Neural cell (in vitro differentiated cells): ENCODE data around the gene JPH2. TPM values are rescaled to one million over a fixed set of nuclear protein-coding genes. Genes with fewer than 3 reads are reported as not detected.

ENCODE experiments used
- H2AFZ ChIP-seq: fragments of 200-600, 300-800 bp; sonication (generic), shearing (Covaris generic); 2 replicates; pipeline ENCODE4 v1.6.0; 2014; ENCODE audit warnings: low read depth, mild to moderate bottlenecking, antibody characterized with exemption, low read length, moderate library complexity
- H3F3A ChIP-seq: fragments of 200-600 bp; shearing (Covaris generic); 2 replicates; pipeline ENCODE4 v1.6.1; 2016; ENCODE audit warnings: mild to moderate bottlenecking, moderate library complexity, mixed read lengths, antibody characterized with exemption, low read length; ENCODE audit not compliant: insufficient read depth, poor library complexity, severe bottlenecking
- H3K27ac ChIP-seq: fragments of 200-600, 300-800 bp; sonication (generic), shearing (Covaris generic); 2 replicates; pipeline ENCODE4 v1.5.1; 2014; ENCODE audit warnings: mild to moderate bottlenecking, low read length, moderate library complexity
- H3K27me3 ChIP-seq: fragments of 300-800, 200-600 bp; sonication (generic), shearing (Covaris generic); 2 replicates; pipeline ENCODE4 v1.6.0; 2014; ENCODE audit warnings: mild to moderate bottlenecking, low read depth, low read length, moderate library complexity; ENCODE audit not compliant: insufficient read depth
- H3K36me3 ChIP-seq: fragments of 300-800, 200-600 bp; sonication (generic), shearing (Covaris generic); 2 replicates; pipeline ENCODE4 v1.5.1; 2014; ENCODE audit warnings: mild to moderate bottlenecking, antibody characterized with exemption, low read length, moderate library complexity; ENCODE audit not compliant: insufficient read depth
- H3K4me2 ChIP-seq: fragments of 300-800, 200-600 bp; sonication (generic), shearing (Covaris generic); 2 replicates; pipeline ENCODE4 v1.6.0; 2014; ENCODE audit warnings: mild to moderate bottlenecking, low read length
- H3K4me3 ChIP-seq: fragments of 300-800, 200-600 bp; sonication (generic), shearing (Covaris generic); 2 replicates; pipeline ENCODE4 v1.5.1; 2014; ENCODE audit warnings: mild to moderate bottlenecking, low read length, moderate library complexity
- H3K79me2 ChIP-seq: fragments of 200-600 bp; shearing (Covaris generic); replicated peaks from 2 replicates; pipeline ENCODE4 v1.6.0; 2014; ENCODE audit warnings: mild to moderate bottlenecking, low read length, moderate library complexity; ENCODE audit not compliant: insufficient read depth
- H3K9ac ChIP-seq: fragments of 300-800, 200-600 bp; sonication (generic), shearing (Covaris generic); 2 replicates; pipeline ENCODE4 v1.6.1; 2016; ENCODE audit warnings: mild to moderate bottlenecking, low read length, mixed read lengths
- H3K9me2 ChIP-seq: fragments of 200-600 bp; shearing (Covaris generic); 2 replicates; pipeline ENCODE4 v1.6.1; 2016; ENCODE audit warnings: mild to moderate bottlenecking, low read length, mixed read lengths; ENCODE audit not compliant: insufficient read depth
- H3K9me3 ChIP-seq: fragments of 200-600, 300-800 bp; sonication (generic), shearing (Covaris generic); 2 replicates; pipeline ENCODE4 v1.6.1; 2016; ENCODE audit warnings: mild to moderate bottlenecking, mixed run types, low read length, moderate library complexity, mixed read lengths
- H4K20me1 ChIP-seq: fragments of 200-600 bp; shearing (Covaris generic); 2 replicates; pipeline ENCODE4 v1.6.1; 2016; ENCODE audit warnings: mild to moderate bottlenecking, mixed run types; ENCODE audit not compliant: insufficient read depth
- MXI1 ChIP-seq: fragments of 450-650 bp; conservative IDR thresholded peaks from 2 replicates; pipeline ENCODE4 v1.6.1; 2014; ENCODE audit warnings: antibody characterized with exemption, mild to moderate bottlenecking; ENCODE audit not compliant: poor library complexity, severe bottlenecking
- RAD21 ChIP-seq: fragments of 450-650 bp; conservative IDR thresholded peaks from 2 replicates; pipeline ENCODE4 v1.6.1; 2014; ENCODE audit warnings: antibody characterized with exemption, mild to moderate bottlenecking, moderate library complexity
- SMC3 ChIP-seq: fragments of 450-650 bp; conservative IDR thresholded peaks from 2 replicates; pipeline ENCODE4 v1.6.1; 2014; ENCODE audit warnings: antibody characterized with exemption, mild to moderate bottlenecking, moderate library complexity; ENCODE audit not compliant: poor library complexity
- TAF1 ChIP-seq: IDR thresholded peaks from 2 replicates; pipeline ENCODE4 v1.6.1; 2012; ENCODE audit warnings: low read depth
- polyA plus RNA-seq: library from polyadenylated mRNA; depleted of rRNA; stranded (reverse); fragments of >200 nt; gene quantifications from 2 replicates; pipeline ENCODE4 v1.2.3, GENCODE V29; 2014
- TF ChIP-seq, protein P1 (sequence below): IDR thresholded peaks from 2 replicates; pipeline ENCODE4 v1.6.1; 2012; ENCODE audit warnings: borderline replicate concordance

JPH2 gene
- polyA plus RNA-seq, 1 donor from 2014 or later = not detected

DNA sequence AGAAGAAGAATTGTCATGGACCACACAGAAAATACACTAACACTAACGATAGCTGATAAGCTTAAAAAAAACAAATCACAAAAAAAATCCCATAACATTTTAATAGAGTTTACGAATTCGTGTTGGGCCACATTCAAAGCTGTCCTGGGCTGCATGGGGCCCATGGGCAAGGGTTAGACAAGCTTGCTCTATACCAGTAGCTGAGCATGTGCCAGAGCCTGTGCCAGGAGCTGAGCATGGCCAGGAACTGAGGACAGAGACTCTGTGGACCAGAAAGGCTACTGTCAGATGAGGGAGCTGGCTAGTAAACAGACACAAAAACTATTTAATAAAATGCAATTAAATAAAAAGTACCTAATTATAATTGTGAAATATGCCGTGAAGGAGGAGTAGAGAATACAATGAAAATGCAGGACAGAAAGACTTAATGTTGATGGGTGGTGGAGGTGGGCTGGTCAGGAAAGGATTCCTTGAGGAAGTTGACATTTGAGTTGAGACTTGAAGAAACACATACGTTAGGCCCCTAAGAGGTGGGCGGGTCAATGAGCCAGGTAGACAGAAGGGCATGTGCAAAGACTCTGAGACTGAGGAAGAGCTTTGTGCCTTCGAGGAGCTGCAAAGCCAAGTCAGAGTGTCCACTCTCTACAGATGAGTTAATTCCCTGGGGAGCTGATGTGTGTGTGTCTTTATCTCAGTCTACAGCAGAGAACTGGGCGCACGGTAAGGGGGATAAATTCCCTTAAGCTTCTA lies 66.1 kb downstream of the JPH2 start:
- H3K27ac ChIP-seq = no peak overlapping the region
- H3F3A ChIP-seq = no peaks in the 10 kb centered on the region
- no peak overlapping the region for H3K4me3 ChIP-seq
- H3K4me2 ChIP-seq = no peak overlapping the region
- H3K9ac ChIP-seq = no peak overlapping the region
- no peaks in the 10 kb centered on the region for H4K20me1 ChIP-seq
- no peak overlapping the region for H2AFZ ChIP-seq
- H3K9me3 ChIP-seq = no peaks in the 10 kb centered on the region
- no peaks in the 10 kb centered on the region for H3K36me3 ChIP-seq
- no peaks in the 10 kb centered on the region for H3K9me2 ChIP-seq
- H3K27me3 ChIP-seq = no peaks in the 10 kb centered on the region
- TF ChIP-seq, protein P1, sequence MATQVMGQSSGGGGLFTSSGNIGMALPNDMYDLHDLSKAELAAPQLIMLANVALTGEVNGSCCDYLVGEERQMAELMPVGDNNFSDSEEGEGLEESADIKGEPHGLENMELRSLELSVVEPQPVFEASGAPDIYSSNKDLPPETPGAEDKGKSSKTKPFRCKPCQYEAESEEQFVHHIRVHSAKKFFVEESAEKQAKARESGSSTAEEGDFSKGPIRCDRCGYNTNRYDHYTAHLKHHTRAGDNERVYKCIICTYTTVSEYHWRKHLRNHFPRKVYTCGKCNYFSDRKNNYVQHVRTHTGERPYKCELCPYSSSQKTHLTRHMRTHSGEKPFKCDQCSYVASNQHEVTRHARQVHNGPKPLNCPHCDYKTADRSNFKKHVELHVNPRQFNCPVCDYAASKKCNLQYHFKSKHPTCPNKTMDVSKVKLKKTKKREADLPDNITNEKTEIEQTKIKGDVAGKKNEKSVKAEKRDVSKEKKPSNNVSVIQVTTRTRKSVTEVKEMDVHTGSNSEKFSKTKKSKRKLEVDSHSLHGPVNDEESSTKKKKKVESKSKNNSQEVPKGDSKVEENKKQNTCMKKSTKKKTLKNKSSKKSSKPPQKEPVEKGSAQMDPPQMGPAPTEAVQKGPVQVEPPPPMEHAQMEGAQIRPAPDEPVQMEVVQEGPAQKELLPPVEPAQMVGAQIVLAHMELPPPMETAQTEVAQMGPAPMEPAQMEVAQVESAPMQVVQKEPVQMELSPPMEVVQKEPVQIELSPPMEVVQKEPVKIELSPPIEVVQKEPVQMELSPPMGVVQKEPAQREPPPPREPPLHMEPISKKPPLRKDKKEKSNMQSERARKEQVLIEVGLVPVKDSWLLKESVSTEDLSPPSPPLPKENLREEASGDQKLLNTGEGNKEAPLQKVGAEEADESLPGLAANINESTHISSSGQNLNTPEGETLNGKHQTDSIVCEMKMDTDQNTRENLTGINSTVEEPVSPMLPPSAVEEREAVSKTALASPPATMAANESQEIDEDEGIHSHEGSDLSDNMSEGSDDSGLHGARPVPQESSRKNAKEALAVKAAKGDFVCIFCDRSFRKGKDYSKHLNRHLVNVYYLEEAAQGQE = no peak
- no peak for TF ChIP-seq MXI1
- TF ChIP-seq TAF1 = no peak
- no peaks in the 10 kb centered on the region for H3K79me2 ChIP-seq

DNA sequence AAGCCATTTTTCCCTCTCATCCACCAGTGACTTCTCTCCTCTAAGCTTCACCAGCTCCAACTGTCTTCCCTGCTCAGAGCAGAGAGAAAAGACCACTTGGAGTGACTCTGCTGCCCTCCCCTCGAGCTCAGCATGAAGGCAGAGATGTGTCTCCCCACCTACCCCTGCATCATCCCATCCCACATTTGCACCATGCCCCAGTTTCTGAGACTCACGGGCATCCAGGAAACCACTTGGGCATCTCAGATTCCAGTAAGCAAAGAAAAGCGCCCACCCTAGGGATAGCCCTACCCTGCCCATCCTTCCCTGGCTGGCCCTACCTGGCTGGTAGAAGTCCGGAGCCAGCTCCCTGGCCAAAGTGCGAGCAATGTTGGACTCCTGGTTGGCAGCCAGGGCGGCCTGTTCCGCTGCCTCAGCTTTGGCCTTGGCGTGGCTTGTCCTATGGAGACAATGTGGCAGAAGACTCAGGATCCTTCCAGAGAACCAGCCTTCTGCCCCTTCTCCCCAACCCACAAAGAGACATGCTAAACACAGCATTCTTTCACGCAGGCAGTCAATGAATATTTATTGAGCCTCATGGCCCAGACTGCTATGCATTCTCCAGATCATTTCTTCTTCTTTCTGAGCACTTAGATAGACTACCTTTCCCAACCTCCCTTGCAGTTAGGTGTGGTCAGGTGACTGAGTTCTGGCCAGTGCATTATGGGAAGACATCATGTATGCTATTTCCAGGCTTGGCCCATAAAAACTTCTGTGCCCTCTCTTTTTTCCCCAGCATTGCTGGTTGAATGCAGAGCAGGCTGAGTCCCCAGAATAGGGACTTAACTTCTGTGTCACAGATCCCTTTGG lies 68.6 kb downstream of the JPH2 start:
- Histone ChIP-seq H3K9me2 (no peaks in the 10 kb centered on the region), H3K9ac (no peak overlapping the region), H3K4me2 (no peak overlapping the region), H3F3A (no peaks in the 10 kb centered on the region), H3K9me3 (no peaks in the 10 kb centered on the region), H3K4me3 (no peak overlapping the region), H3K36me3 (no peaks in the 10 kb centered on the region), H4K20me1 (no peaks in the 10 kb centered on the region), H3K27me3 (no peaks in the 10 kb centered on the region), H3K27ac (no peak overlapping the region), H2AFZ (no peak overlapping the region), H3K79me2 (no peaks in the 10 kb centered on the region)
- no peak for TF ChIP-seq RAD21
- no peak for TF ChIP-seq SMC3
- TF ChIP-seq, protein P1 = no peak
